Kidney capillary endothelial cell (primary cell): ENCODE data around the gene DOCK9.
A peak's percentile ranks its signal among the peaks of the same experiment; 100 is the strongest.
"Not testable (repeated sequence)": the region's sequence is repeated elsewhere in the genome, so short reads cannot be mapped to it uniquely, and the experiment has no call there.

Source experiments
- DNase-seq: peaks from one replicate; pipeline ENCODE4 v3.0.0-alpha.2; 2018; ENCODE audit warnings: low spot score

The DOCK9 gene

DNA sequence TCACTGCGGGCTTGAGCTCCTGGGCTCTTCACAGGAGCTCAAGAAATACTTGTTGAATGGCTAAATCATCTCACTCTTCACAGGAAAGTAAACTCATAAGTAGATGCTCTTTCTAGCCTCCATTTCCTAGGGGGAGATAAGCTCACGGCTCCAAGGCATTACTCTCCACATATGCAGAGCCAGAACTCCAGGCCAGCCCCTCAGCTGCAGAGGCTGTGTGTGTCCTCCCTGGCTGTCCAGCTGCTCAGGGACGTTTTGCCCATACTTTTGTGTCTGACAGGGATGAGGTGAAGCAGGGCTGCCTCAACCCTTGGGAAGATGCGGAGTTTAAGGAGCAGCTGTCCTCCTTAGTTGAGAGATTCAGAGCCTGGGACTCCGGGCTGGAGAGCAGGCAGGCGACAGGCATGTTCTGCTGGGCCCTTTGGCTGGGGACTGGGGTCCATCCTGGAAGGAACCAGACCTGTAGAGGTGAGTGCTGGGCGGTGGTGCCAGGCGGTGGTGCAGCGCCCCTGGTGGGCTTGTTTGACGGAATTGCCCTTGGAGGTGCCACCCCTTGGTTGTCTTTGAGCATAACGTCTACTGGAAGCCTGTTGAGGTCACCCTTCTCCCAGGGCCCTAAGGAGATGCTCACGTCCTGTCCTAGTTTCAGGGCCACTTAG lies 204.9 kb downstream of the DOCK9 start:
- DNase-seq: no peak

DNA sequence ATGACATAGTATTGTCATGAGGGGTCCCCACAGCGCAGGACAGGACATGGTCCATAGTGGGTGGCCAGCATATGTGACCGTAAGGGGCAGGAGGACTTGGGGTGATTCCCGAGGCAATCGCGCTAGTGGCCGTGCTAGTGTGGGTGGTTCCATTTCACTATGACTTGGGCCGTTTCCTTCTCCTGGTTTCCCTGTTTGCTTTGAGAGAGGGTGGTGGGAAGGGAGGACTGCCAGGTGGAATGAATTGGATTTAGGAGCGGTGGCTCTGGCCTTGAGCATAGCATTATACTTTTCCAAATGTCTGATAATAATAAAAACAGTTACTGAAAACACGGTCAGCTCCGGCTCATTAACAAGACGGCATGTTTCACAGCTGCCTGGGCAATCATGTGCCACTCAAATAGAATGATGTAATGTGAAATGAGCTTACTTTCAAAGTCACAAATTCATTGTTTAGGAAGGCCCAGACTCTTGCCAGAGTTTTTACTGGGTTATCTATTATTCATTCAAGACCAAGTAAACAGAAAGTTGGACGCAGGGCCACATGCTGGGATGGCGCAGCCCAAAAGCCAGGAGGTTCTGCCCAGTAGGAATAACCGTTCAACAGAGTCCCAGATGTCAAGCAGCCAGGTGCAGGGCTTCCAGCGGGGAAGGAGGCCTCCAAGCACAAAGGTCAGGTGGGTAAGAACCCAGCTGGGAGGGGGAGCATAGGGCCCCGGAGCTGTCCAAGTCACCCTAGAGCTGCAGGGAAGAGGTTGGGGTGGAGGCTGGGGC lies 205.8 kb downstream of the DOCK9 start:
- DNase-seq: no peak

DNA sequence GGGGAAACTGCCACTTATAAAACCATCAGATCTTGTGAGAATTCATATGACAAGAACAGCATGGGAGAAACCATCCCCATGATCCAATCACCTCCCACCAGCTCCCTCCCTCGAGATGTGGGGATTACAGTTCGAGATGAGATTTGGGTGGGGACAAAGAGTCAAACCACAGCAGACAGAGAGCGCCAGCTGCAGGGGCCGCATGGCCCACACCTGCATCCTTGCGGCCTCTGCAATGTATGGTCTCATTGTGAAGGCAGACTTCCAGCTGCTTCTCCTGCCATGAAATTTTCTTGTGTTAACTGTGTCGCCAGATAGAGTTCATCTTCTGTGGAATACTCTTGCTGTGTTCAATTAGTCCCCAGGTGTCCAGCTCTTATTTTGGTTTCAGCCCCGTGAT lies 208.1 kb downstream of the DOCK9 start:
- DNase-seq: no peak

DNA sequence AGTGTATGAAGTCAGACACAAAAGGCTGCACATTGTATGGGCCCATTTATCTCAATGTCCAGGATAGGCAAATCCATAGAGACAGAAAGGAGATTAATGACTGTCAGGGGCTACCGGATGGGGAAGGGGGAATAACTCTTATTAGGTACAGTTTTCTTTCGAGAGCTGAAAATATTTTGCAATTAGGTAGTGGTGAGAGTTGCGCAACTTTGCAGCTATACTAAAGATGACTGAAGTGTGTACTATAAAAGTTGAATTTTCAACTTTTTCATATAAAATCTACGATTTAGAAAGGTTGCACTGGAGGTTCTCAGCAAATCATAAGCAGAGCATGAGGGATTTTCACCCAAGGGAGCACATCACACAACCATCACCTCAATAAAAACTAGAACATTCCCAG lies 209.3 kb downstream of the DOCK9 start:
- DNase-seq: no peak

DNA sequence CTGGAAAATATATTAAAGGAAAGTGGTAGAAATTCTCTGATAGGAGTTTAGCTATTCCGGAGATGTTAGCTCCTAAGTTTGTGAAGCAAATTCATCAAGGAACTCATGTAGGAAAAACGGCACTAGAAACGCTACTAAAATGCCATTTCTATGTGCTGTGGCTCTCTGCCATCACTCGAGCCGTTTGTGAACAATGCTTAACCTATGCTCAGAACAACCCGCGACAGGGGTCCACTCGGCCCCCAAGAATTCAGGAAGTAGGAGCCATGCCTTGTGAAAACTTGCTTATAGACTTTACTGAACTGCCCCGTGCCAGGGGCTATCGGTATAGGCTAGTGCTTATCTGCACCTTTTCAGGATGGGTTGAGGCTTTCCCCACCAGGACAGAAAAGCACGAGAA lies 211.2 kb downstream of the DOCK9 start:
- DNase-seq: no peak

DNA sequence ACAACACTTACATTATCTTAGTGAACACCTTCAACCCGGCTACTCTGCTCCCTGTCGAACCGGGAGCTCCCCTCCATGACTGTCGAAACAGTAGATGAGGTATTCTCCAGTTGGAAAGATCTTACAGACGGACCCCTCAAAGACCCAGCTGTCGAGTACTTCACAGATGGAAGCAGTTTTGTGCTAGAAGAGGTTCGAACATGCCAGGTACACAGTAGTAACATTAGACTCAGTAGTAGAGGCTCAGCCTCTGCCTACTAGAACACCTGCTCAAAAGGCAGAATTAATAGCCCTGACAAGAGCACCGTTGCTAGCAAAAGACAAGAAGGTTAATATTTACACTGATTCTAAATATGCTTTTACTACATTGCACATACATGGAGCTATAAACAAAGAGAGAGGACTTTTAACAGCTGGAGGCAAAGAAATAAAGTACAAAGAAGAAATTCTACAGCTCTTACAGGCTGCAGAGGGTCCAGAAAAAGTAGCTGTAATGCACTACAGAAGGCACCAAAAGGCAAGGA lies 211.8 kb downstream of the DOCK9 start:
- no peak for DNase-seq

DNA sequence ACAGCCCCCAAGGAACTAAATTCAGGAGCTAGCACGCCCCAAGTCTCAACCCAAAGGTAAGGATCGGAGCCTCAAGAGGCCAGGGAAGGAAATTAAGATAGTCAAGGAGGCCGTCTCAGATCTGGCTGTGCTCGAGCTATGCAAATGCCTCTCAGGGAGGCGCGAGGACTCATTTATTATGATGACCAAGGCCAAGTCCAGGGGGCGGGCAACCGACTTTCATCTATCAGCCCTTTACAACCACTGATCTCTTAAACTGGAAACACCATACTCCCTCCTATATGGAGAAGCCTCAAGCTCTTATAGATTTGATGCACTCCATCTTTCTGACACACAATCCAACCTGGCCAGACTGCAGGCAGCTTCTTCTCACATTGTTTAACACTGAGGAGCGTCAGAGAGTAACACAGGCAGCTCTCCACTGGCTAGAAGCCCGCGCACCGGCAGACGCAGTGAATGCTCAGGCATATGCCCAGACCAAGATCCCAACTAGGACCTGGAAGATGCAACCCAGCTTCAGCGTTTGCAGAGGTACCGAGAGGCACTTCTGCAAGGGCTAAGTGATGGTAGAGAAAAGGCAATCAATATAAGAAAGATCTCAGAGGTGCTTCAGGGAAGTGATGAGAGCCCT lies 215.8 kb downstream of the DOCK9 start:
- DNase-seq: no peak

DNA sequence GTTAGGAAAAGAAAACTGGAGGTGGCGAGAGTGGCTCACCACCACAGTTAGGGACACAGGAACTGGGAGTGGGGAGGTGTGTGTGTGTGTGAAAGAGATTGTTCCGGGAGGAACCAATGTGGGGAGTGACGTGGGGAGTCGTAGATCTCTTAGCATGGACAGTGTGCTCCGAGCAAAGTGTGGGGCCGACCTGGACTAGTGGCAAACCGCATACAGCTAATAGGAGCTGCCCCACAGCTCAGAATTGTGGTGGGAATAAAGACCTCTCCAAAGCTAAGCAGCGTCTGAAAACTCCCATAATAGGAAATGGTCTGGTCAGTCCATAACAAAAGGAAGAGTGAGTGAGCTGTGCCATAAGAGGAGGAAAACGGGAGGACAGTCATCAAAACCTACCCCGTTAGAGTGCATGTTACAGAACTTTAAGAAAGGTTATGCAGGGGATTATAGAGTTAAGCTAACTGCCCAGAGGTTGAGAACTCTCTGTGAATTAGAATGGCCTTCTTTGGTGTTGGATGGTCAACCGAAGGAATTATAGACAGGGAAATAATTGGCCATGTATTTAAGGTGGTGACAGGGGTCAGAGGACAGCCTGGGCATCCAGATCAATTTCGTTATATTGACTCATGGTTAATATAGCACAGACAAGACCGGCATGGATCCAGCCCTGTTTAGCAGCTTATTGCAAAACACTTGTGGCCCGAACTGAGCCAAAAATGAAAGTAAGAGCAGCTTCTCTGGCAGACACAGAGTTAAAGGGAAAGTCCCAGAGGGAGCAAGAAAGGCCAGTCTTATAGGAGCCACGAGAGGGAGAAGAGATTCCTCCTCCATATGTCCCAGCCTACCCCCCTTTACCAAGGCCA lies 216.5 kb downstream of the DOCK9 start:
- DNase-seq: no peak

DNA sequence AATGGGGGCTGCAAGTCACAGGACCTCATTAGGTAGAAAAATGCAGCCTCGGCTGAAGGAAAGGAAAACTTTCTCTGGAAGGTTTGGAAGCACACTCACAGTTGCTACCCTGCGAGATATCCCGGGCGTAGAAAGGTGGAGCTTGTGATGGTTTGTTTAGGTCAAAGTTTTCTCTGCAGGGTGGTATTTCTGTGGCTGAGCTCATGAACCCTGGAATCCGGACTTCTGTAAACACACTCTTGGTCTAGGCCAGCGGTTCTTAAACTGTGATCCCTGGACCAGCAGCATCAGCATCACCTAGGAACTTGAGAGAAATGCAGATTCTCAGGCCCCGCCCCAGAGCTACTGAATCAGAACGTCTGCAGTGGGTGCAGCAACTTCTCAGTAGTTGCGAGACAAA lies 222.1 kb downstream of the DOCK9 start:
- no peak for DNase-seq

DNA sequence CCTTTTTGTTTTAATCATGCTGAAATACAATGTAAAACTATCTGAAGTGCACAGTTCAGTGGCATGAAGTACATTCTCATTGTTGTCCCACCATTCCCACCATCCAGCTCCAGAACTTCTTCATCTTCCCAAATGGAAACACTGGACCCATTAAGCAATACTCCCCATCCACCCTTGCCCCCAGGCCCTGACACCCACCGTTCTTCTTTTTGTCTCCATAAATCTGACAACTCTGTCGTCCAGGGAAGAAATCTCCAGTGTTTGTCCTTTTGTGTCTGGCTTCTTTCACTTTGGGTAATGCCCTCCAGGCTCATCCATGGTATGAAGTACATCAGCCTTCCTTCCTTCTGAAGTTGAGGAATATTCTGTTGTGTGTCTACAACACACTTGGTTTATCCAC lies 222.7 kb downstream of the DOCK9 start:
- no peak for DNase-seq

DNA sequence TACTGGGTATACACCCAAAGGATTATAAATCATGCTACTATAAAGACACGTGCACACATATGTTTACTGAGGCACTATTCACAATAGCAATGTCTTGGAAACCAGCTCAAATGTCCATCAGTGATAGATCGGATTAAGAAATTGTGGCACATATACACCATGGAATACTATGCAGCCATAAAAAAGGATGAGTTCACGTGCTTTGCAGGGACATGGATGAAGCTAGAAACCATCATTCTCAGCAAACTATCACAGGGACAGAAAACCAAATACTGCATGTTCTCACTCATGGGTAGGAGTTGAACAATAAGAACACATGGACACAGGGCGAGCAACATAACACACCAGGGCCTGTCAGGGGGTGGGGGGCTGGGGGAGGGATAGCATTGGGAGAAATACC lies 223.4 kb downstream of the DOCK9 start:
- not testable (repeated sequence) for DNase-seq

DNA sequence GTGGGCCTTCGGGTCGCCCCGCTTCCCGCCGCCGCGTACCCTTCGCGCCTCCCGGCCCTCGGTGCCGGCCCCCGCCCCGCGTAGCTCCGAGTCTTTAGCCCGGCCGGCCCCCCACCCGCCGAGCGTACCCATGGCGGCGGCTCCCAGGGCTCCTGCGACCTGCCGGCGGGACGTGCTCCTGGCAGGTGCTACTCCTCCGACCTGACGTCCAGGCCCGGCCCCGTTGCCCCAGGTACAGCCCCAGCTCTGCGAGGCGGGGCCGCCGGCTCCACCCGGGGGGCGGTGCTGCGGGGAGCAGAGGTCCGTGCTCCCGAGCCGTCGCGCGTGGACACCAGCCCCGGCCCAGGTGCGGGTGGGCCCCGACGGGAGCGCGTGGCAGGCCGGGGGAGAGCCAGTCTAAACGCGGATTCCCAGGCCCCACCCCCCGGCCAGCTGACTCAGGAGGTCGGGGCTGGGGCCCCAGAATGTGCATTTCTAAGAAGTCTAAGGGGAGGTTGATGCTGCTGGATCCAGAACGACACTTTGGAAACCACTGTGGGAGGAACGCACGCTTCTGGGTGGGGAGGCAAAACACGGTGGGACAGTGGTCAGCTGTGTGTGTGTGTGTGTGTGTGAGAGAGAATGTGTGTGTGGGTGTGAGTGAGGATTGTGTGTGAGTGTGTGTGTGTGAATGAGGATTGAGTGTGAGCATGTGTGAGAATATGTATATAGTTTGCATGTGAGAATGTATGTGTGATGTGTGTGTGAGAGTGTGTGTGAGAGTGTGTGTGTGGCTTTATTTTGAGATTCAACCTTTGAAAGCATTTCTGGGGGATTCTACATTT lies 225.2 kb downstream of the DOCK9 start, which contains the start of gene SLC15A1:
SLC15A1 (minus strand) TSS at position 206 of the 824 bp plus-strand sequence; CDS start at position 132, 74 bp downstream.
- DNase-seq: no peak

DNA sequence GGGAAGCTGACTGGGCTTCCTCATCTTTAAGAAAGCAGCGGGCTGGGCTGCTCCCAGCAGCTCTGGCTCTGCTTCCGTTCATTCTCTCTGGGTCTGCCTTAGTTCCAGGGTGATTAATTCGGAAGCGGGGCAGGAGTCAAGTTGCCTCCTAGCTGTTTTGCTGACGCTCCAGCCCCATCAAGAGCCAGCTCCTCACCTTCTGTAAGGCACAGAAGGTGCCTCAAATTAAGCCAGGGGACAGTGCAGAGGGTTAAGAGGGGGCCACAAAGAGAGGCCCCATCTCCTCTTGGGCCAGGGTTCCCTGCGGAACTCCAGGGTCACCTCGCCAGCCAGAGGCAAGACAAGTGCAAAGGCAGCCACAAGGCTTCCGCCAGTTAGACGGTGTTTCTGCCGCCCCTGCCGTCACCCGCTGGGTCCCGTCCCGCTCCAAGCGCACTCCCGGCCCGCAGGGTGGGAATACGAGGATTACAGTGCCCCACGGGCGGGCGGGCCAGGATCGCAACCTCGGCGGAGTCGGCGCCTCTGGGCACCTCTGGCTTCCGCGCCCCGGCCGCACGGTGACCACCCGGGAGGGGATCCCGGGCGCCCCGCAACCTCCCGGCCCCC lies 225.9 kb downstream of the DOCK9 start:
- peak; percentile 44 for DNase-seq

DNA sequence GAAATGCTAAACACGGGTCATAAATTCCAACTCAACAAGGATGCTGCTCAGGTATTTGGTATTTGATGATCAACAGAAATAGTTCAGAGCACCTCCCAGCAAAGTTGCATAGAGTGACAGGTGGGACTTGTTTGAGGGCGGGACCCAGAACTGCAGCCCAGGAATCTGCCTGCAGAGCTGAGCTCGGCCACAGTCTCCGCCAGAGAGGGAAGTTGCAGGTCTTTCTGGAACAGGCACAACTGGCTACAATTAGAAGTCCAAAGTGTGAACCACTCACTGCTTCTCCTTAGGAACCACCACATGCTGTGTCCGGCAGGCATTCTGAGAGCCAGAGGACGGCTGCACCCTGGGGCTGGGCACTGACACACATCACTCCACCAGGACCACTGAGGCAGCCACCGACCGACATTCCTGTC lies 226.5 kb downstream of the DOCK9 start:
- no peak for DNase-seq

DNA sequence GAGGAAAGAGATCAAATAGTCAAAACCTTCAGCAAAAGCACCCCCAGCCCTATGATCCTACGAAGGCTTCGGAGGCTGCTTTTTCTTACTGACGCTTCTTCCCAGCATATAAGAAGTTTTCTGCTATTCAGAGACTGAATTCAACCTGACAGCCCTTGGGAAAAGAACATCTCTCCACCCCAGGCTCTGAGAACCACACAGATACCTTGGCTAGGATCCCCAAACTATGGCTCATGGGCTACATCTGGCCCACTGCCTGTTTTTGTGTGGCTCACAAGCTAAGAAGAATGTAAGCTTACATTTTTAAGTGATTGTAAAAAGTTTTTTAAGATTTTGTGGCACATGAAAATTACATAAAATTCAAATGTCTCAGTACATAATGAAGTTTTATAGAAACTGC lies 228.4 kb downstream of the DOCK9 start:
- DNase-seq: no peak

DNA sequence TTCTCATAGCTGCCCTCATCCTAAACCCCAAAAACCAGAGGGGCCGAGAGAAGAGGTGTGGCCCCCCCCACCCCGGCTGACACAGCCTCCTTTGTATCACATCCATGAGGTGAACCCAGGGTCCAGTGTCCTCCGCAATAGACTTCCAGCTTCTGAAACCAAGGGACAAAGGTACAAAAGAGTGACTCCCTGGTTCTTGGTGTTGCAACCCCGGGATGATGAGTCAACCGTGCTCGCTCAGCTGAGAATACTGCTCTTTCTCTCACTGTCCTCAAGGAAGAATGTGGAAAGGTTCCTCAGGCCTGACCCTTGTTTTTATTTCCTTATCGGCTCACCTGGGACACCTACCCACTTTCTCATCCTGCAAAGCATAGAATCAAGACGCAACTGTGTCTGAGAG lies 230.9 kb downstream of the DOCK9 start:
- no peak for DNase-seq
